A673 (cell line): ENCODE results near the gene TCF7. TPM values are rescaled to one million over a fixed set of nuclear protein-coding genes. Genes with fewer than 3 reads are reported as not detected.

ENCODE experiments used
- BruUV-seq: library from RNA; stranded (reverse); fragments of 400-500 nt; replicated peaks from 2 replicates; lab custom pipeline; 2021; lab: Mats Ljungman, UMichigan
- CTCF ChIA-PET: fragments of 300-600 bp; sonication (Branson Sonifier 250); formaldehyde crosslinking; loops from one replicate; lab custom pipeline; 2022; ENCODE audit warnings: antibody characterized with exemption; lab: Charles Lee
- POLR2A ChIA-PET: fragments of 300-600 bp; sonication (Branson Sonifier 250); formaldehyde crosslinking; loops from one replicate; lab custom pipeline; 2022; ENCODE audit warnings: antibody characterized with exemption; ENCODE audit not compliant: low non-redundant PET; lab: Charles Lee
- DNase-seq: peaks from one replicate; pipeline ENCODE4 v3.0.0-alpha.2; 2015; ENCODE audit warnings: low spot score
- H3K27ac ChIP-seq: fragments of 200-600 bp; sonication (generic); 2 replicates; pipeline ENCODE4 v1.5.1; 2016; ENCODE audit warnings: mixed run types, low read depth, mild to moderate bottlenecking, mixed read lengths, antibody characterized with exemption, low read length; ENCODE audit not compliant: poor library complexity, severe bottlenecking
- H3K27me3 ChIP-seq: fragments of 200-600 bp; sonication (generic); replicated peaks from 2 replicates; pipeline ENCODE4 v1.6.1; 2017; ENCODE audit warnings: mixed run types, low read depth, mild to moderate bottlenecking, mixed read lengths, antibody characterized with exemption, low read length; ENCODE audit not compliant: insufficient read depth, poor library complexity
- H3K36me3 ChIP-seq: fragments of 200-600 bp; sonication (generic); 2 replicates; pipeline ENCODE4 v1.6.1; 2016; ENCODE audit warnings: mixed run types, mild to moderate bottlenecking, mixed read lengths, antibody characterized with exemption, low read length; ENCODE audit not compliant: insufficient read depth, poor library complexity, severe bottlenecking
- H3K4me1 ChIP-seq: fragments of 200-600 bp; sonication (generic); 2 replicates; pipeline ENCODE4 v1.6.1; 2017; ENCODE audit warnings: mixed run types, mild to moderate bottlenecking, mixed read lengths, antibody characterized with exemption, low read length; ENCODE audit not compliant: insufficient read depth, poor library complexity, severe bottlenecking
- H3K4me3 ChIP-seq: fragments of 200-600 bp; sonication (generic); 2 replicates; pipeline ENCODE4 v1.5.1; 2016; ENCODE audit warnings: low read depth, mixed run types, mild to moderate bottlenecking, mixed read lengths, low read length; ENCODE audit not compliant: poor library complexity, severe bottlenecking
- H3K9me3 ChIP-seq: fragments of 200-600 bp; sonication (generic); 2 replicates; pipeline ENCODE4 v1.6.1; 2016; ENCODE audit warnings: mixed run types, low read depth, mild to moderate bottlenecking, mixed read lengths, antibody characterized with exemption, low read length; ENCODE audit not compliant: poor library complexity, severe bottlenecking
- CTCF ChIP-seq: fragments of 300-800, 200-600 bp; sonication (generic); conservative IDR thresholded peaks from 2 replicates; pipeline ENCODE4 v1.5.1; 2017; ENCODE audit warnings: low read depth, mild to moderate bottlenecking, antibody characterized with exemption, low read length, moderate library complexity, mixed read lengths
- EZH2 ChIP-seq: fragments of 200-600 bp; sonication (generic); IDR thresholded peaks from 2 replicates; pipeline ENCODE4 v1.6.1; 2017; ENCODE audit warnings: borderline replicate concordance, low read depth, mild to moderate bottlenecking, mixed read lengths, antibody characterized with exemption, low read length; ENCODE audit not compliant: poor library complexity, severe bottlenecking
- intact Hi-C: fragments of 100-400 bp; cut with micrococcal nuclease; formaldehyde crosslinking; loops from one replicate; pipeline ENCODE4 v1.10.0; 2022; ENCODE audit not compliant: unreplicated experiment
- total RNA-seq: library from RNA; stranded (reverse); gene quantifications from 2 replicates; pipeline ENCODE4 v1.2.3, GENCODE V29; 2021

The TCF7 gene
- total RNA-seq, 1 experiment from 2014 or later: 3.3 TPM

GRCh38 chr5:134122530-134122929, 8.0 kb downstream of the TCF7 start:
- TF ChIP-seq EZH2 (no peak), CTCF (no peak)
- ChIA-PET POLR2A (no interaction called here), CTCF (no interaction called here)
- BruUV-seq: no TSS peak
- no peak overlapping the region for H3K4me3 ChIP-seq
- no peaks in the 10 kb centered on the region for H3K4me1 ChIP-seq
- H3K27ac ChIP-seq: no peak overlapping the region
- H3K9me3 ChIP-seq: no peaks in the 10 kb centered on the region
- intact Hi-C loops: no loop called here
- no peak for DNase-seq
- H3K27me3 ChIP-seq: no peaks in the 10 kb centered on the region
- peaks cover 3% of the 10 kb centered on the region for H3K36me3 ChIP-seq

- POLR2A ChIA-PET: no interaction called here
- no peak for TF ChIP-seq EZH2
- TF ChIP-seq CTCF: no peak
- intact Hi-C loops: no loop called here
- Histone ChIP-seq H3K4me1 (no peaks in the 10 kb centered on the region), H3K4me3 (no peak overlapping the region), H3K27me3 (no peaks in the 10 kb centered on the region), H3K9me3 (no peaks in the 10 kb centered on the region), H3K27ac (no peak overlapping the region), H3K36me3 (peaks cover 3% of the 10 kb centered on the region)
- CTCF ChIA-PET: no interaction called here
- no peak for DNase-seq
- BruUV-seq: no TSS peak
Measured at GRCh38 chr5:134123360-134123759, 8.9 kb downstream of the TCF7 start.

GRCh38 chr5:134124289-134125038, 10.0 kb downstream of the TCF7 start:
- ChIA-PET CTCF (interaction anchor here (0.6 to 0.7 kb wide), 2 partner anchors 10 to 118 kb away, joined by 7 read pairs; no protein-coding TSS in a partner anchor), POLR2A (no interaction called here)
- intact Hi-C loops: no loop called here
- no peak overlapping the region for H3K4me3 ChIP-seq
- no peak for DNase-seq
- H3K9me3 ChIP-seq: no peaks in the 10 kb centered on the region
- H3K4me1 ChIP-seq: no peaks in the 10 kb centered on the region
- peaks cover 3% of the 10 kb centered on the region for H3K36me3 ChIP-seq
- H3K27ac ChIP-seq: no peak overlapping the region
- TF ChIP-seq CTCF (no peak), EZH2 (no peak)
- no peaks in the 10 kb centered on the region for H3K27me3 ChIP-seq
- BruUV-seq: no TSS peak
